Osteocyte (in vitro differentiated cells): ENCODE data around the gene CCDC50. TPM values are rescaled to one million over a fixed set of nuclear protein-coding genes. Genes with fewer than 3 reads are reported as not detected.

ENCODE experiments used
- DNase-seq: peaks from one replicate; pipeline ENCODE4 v3.0.0; 2021; ENCODE audit warnings: mixed read lengths; ENCODE audit not compliant: unreplicated experiment; ENCODE audit errors: extremely low spot score
- H3K27ac Mint-ChIP-seq: one replicate; pipeline ENCODE4 v1.8.0; 2021; ENCODE audit warnings: mild to moderate bottlenecking, mixed read lengths; ENCODE audit not compliant: unreplicated experiment
- H3K27me3 Mint-ChIP-seq: one replicate; pipeline ENCODE4 v1.8.0; 2021; ENCODE audit warnings: mixed read lengths; ENCODE audit not compliant: unreplicated experiment
- H3K36me3 Mint-ChIP-seq: one replicate; pipeline ENCODE4 v1.8.0; 2021; ENCODE audit warnings: mixed read lengths; ENCODE audit not compliant: unreplicated experiment
- H3K4me1 Mint-ChIP-seq: one replicate; pipeline ENCODE4 v1.8.0; 2021; ENCODE audit warnings: mixed read lengths; ENCODE audit not compliant: unreplicated experiment
- H3K4me3 Mint-ChIP-seq: one replicate; pipeline ENCODE4 v1.8.0; 2021; ENCODE audit warnings: mild to moderate bottlenecking, moderate library complexity, mixed read lengths; ENCODE audit not compliant: unreplicated experiment
- H3K9me3 Mint-ChIP-seq: one replicate; pipeline ENCODE4 v1.8.0; 2021; ENCODE audit warnings: mixed read lengths; ENCODE audit not compliant: unreplicated experiment
- CTCF ChIP-seq: fragments of 200-600 bp; sonication (generic); IDR thresholded peaks from 2 replicates; pipeline ENCODE4 v1.5.0; 2021; ENCODE audit warnings: antibody characterized with exemption, mild to moderate bottlenecking, moderate library complexity
- total RNA-seq: library from RNA; stranded (reverse); gene quantifications from 2 replicates; pipeline ENCODE4 v1.2.1, GENCODE V29; 2021

The CCDC50 gene
- total RNA-seq, 1 donor from 2014 or later: 86.7 TPM

GRCh38 chr3:191316876-191317603, 12.2 kb upstream of the CCDC50 start:
- H3K4me1 Mint-ChIP-seq: no peaks in the 10 kb centered on the region
- H3K27ac Mint-ChIP-seq: no peak overlapping the region
- H3K27me3 Mint-ChIP-seq: no peaks in the 10 kb centered on the region
- DNase-seq: no peak
- no peaks in the 10 kb centered on the region for H3K9me3 Mint-ChIP-seq
- no peaks in the 10 kb centered on the region for H3K36me3 Mint-ChIP-seq
- no peak overlapping the region for H3K4me3 Mint-ChIP-seq
- TF ChIP-seq CTCF: no peak

- Mint-ChIP-seq H3K27me3 (no peaks in the 10 kb centered on the region), H3K4me1 (peaks cover 2% of the 10 kb centered on the region), H3K36me3 (no peaks in the 10 kb centered on the region), H3K9me3 (no peaks in the 10 kb centered on the region), H3K27ac (no peak overlapping the region), H3K4me3 (no peak overlapping the region)
- no peak for DNase-seq
- TF ChIP-seq CTCF: no peak
Measured at GRCh38 chr3:191320316-191320715, 8.9 kb upstream of the CCDC50 start.

- no peaks in the 10 kb centered on the region for H3K27me3 Mint-ChIP-seq
- no peaks in the 10 kb centered on the region for H3K9me3 Mint-ChIP-seq
- no peaks in the 10 kb centered on the region for H3K36me3 Mint-ChIP-seq
- DNase-seq: no peak
- no peak overlapping the region for H3K27ac Mint-ChIP-seq
- H3K4me1 Mint-ChIP-seq: peaks cover 2% of the 10 kb centered on the region
- no peak for TF ChIP-seq CTCF
- no peak overlapping the region for H3K4me3 Mint-ChIP-seq
Measured at GRCh38 chr3:191321019-191321767, 8.0 kb upstream of the CCDC50 start.

DNA sequence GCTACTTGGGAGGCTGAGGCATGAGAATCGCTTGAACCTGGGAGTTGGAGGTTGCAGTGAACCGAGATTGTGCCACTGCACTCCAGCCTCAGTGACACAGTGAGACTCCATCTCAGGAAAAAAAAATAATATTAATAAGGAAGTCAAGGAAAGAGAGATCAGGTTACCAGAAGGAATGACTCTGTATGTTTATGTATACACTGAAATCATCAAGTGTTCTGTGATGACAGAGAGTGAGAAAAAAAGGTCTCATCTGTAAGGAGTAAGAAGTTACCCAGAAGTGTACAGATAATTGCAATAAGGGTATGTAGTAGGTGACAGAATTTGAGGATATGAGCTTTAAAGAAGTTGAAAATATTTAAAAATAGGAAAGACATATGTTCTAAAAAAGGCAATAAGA, 4.3 kb upstream of the CCDC50 start:
- no peak for TF ChIP-seq CTCF
- Mint-ChIP-seq H3K4me3 (no peak overlapping the region), H3K36me3 (no peaks in the 10 kb centered on the region), H3K27me3 (no peaks in the 10 kb centered on the region), H3K4me1 (peaks cover 11% of the 10 kb centered on the region), H3K27ac (no peak overlapping the region), H3K9me3 (no peaks in the 10 kb centered on the region)
- no peak for DNase-seq

DNA sequence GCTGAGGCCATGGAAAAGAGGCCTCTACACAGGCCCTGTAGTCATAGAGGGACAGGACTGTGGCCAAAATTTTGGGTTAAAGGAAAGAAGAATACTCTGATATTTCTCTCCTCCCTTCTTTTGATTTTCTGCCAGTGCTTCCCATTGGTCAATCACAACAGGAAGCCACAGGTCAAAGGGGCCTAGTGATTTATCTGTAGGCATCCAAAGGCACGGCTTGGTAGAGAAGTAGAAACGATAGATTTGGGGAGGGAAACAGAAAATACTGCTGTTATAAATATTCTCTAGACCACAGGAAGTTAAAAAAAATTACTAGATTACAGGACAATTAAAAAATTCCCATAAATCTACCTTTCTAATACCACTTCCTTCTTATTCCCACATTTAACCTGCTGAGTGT, 1.7 kb upstream of the CCDC50 start:
- no peak for DNase-seq
- Mint-ChIP-seq H3K36me3 (no peaks in the 10 kb centered on the region), H3K4me1 (peaks cover 31% of the 10 kb centered on the region), H3K4me3 (no peak overlapping the region), H3K27me3 (no peaks in the 10 kb centered on the region), H3K9me3 (no peaks in the 10 kb centered on the region), H3K27ac (no peak overlapping the region)
- no peak for TF ChIP-seq CTCF
